MM.1S (cell line): Measurements from ENCODE around the gene CCDC88C.

Experiments used
- DNase-seq: peaks from one replicate; pipeline ENCODE4 v3.0.0-alpha.2; 2015
- H2AFZ ChIP-seq: fragments of 300-600 bp; sonication (generic); 2 replicates; pipeline ENCODE4 v1.6.0; 2016; ENCODE audit warnings: antibody characterized with exemption, low read length
- H3F3A ChIP-seq: fragments of 300-600 bp; sonication (generic); 2 replicates; pipeline ENCODE4 v1.6.1; 2016; ENCODE audit warnings: mild to moderate bottlenecking, antibody characterized with exemption, low read length, moderate library complexity, mixed read lengths; ENCODE audit not compliant: insufficient read depth
- H3K27ac ChIP-seq: fragments of 300-600 bp; sonication (generic); 2 replicates; pipeline ENCODE4 v1.5.1; 2016; ENCODE audit warnings: mild to moderate bottlenecking, low read length
- H3K27me3 ChIP-seq: fragments of 300-600 bp; sonication (generic); replicated peaks from 2 replicates; pipeline ENCODE4 v1.6.0; 2016; ENCODE audit warnings: low read length; ENCODE audit not compliant: insufficient read depth
- H3K36me3 ChIP-seq: fragments of 300-600 bp; sonication (generic); replicated peaks from 2 replicates; pipeline ENCODE4 v1.6.1; 2016; ENCODE audit warnings: mild to moderate bottlenecking, low read length, mixed read lengths; ENCODE audit not compliant: insufficient read depth
- H3K4me1 ChIP-seq: fragments of 300-600 bp; sonication (generic); 2 replicates; pipeline ENCODE4 v1.6.1; 2016; ENCODE audit warnings: low read length, mixed read lengths
- H3K4me2 ChIP-seq: fragments of 300-600 bp; sonication (generic); 2 replicates; pipeline ENCODE4 v1.6.0; 2016; ENCODE audit warnings: low read depth, low read length
- H3K4me3 ChIP-seq: fragments of 300-600 bp; sonication (generic); 2 replicates; pipeline ENCODE4 v1.5.1; 2016; ENCODE audit warnings: low read length, mixed read lengths
- H3K79me2 ChIP-seq: fragments of 300-600 bp; sonication (generic); 2 replicates; pipeline ENCODE4 v1.6.1; 2016; ENCODE audit warnings: mixed run types, low read length, mixed read lengths
- H3K9ac ChIP-seq: fragments of 300-600 bp; sonication (generic); 2 replicates; pipeline ENCODE4 v1.6.1; 2016; ENCODE audit warnings: low read length, mixed read lengths
- H3K9me2 ChIP-seq: fragments of 300-600 bp; sonication (generic); replicated peaks from 2 replicates; pipeline ENCODE4 v1.6.1; 2016; ENCODE audit warnings: mild to moderate bottlenecking, low read length, mixed read lengths; ENCODE audit not compliant: insufficient read depth
- H3K9me3 ChIP-seq: fragments of 300-600 bp; sonication (generic); replicated peaks from 2 replicates; pipeline ENCODE4 v1.6.1; 2016; ENCODE audit warnings: mild to moderate bottlenecking, low read length, mixed read lengths; ENCODE audit not compliant: insufficient read depth
- H4K20me1 ChIP-seq: fragments of 300-600 bp; sonication (generic); 2 replicates; pipeline ENCODE4 v1.6.1; 2016; ENCODE audit warnings: mild to moderate bottlenecking, low read length, moderate library complexity, mixed read lengths; ENCODE audit not compliant: insufficient read depth
- CTCF ChIP-seq: fragments of 300-600 bp; sonication (generic); IDR thresholded peaks from 2 replicates; pipeline ENCODE4 v1.5.1; 2016; ENCODE audit warnings: antibody characterized with exemption, low read length, mixed read lengths
- EZH2 ChIP-seq: fragments of 300-600 bp; sonication (generic); optimal IDR thresholded peaks from 2 replicates; pipeline ENCODE3; 2017; ENCODE audit warnings: low read depth, mild to moderate bottlenecking, antibody characterized with exemption, low read length, mixed read lengths
- EZH2phosphoT487 ChIP-seq: fragments of 300-600 bp; sonication (generic); IDR thresholded peaks from 2 replicates; pipeline ENCODE4 v1.6.1; 2018; ENCODE audit warnings: antibody characterized with exemption, low read length

The CCDC88C gene

GRCh38 chr14:91394105-91395081, 23.2 kb downstream of the CCDC88C start:
- H3K27ac ChIP-seq, result peak overlapping the region; percentile 94; the same call in 1 of the 2 replicates
- H3K9me3 ChIP-seq, result no peaks in the 10 kb centered on the region
- H3K9ac ChIP-seq, result peak overlapping the region; percentile 60; the same call in 1 of the 2 replicates
- peaks cover 88% of the 10 kb centered on the region for H3F3A ChIP-seq
- H3K36me3 ChIP-seq, result no peaks in the 10 kb centered on the region
- H3K4me2 ChIP-seq, result peak overlapping the region; percentile 90
- no peaks in the 10 kb centered on the region for H3K27me3 ChIP-seq
- no peak for DNase-seq
- H2AFZ ChIP-seq, result no peak overlapping the region
- H3K4me1 ChIP-seq, result peaks cover 70% of the 10 kb centered on the region
- 0 out of 2 replicates have a peak overlapping the region, but pooled peaks have one; percentile 44 for H3K4me3 ChIP-seq
- H4K20me1 ChIP-seq, result no peaks in the 10 kb centered on the region
- H3K9me2 ChIP-seq, result no peaks in the 10 kb centered on the region
- TF ChIP-seq EZH2 (no peak), EZH2phosphoT487 (no peak), CTCF (no peak)
- peaks cover 100% of the 10 kb centered on the region for H3K79me2 ChIP-seq

- peak overlapping the region; percentile 94 for H3K27ac ChIP-seq
- peak overlapping the region; percentile 60 for H3K9ac ChIP-seq
- peaks cover 71% of the 10 kb centered on the region for H3K4me1 ChIP-seq
- no peak for TF ChIP-seq CTCF
- no peak for TF ChIP-seq EZH2
- no peak for TF ChIP-seq EZH2phosphoT487
- H3K27me3 ChIP-seq, result no peaks in the 10 kb centered on the region
- H3K4me2 ChIP-seq, result peak overlapping the region; percentile 90
- H3F3A ChIP-seq, result peaks cover 84% of the 10 kb centered on the region
- H4K20me1 ChIP-seq, result no peaks in the 10 kb centered on the region
- H2AFZ ChIP-seq, result no peak overlapping the region
- H3K4me3 ChIP-seq, result peak overlapping the region; percentile 44
- H3K79me2 ChIP-seq, result peaks cover 100% of the 10 kb centered on the region
- H3K9me3 ChIP-seq, result no peaks in the 10 kb centered on the region
- no peaks in the 10 kb centered on the region for H3K9me2 ChIP-seq
- DNase-seq, result peak; percentile 48
- no peaks in the 10 kb centered on the region for H3K36me3 ChIP-seq
Measured at GRCh38 chr14:91392623-91393303, 24.9 kb downstream of the CCDC88C start.

DNA sequence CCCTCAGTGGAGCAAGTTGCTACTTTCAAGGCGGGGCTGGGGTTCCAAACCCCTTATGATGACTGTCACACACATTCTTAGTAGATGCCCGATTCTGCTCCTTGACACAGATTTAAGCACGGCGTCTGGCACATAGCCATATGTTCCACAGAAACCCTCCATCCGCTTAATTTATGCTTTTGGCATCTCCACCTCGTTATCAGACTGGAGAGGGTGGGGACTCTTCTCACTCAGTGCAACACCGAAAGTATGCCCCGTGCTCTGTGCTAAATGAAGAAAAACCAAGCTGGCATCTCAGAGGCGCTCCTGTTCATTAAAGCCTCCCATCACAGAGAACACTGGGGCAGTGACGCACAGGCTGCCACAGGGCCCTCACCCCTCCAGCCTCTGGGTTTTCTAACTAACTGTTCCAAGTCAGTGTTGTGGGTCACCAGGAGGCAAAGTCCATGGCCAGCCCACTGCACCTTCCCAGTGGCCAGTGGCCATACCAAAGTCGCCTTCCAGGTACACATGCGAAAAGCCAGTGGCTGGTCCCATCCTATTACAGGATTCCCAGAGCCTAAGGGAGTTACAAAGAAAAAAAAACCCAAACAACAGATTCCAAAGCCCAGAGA, 27.3 kb downstream of the CCDC88C start:
- no peak for TF ChIP-seq CTCF
- TF ChIP-seq EZH2phosphoT487, result no peak
- TF ChIP-seq EZH2, result no peak
- Histone ChIP-seq H3K79me2 (peaks cover 100% of the 10 kb centered on the region), H3K9ac (peak overlapping the region; percentile 60), H3K36me3 (no peaks in the 10 kb centered on the region), H4K20me1 (no peaks in the 10 kb centered on the region), H3K4me2 (peak overlapping the region; percentile 47), H3F3A (peaks cover 63% of the 10 kb centered on the region), H3K9me3 (no peaks in the 10 kb centered on the region), H3K9me2 (no peaks in the 10 kb centered on the region), H3K27me3 (no peaks in the 10 kb centered on the region), H3K4me1 (peaks cover 78% of the 10 kb centered on the region), H3K27ac (peak overlapping the region; percentile 94), H3K4me3 (no peak overlapping the region), H2AFZ (no peak overlapping the region)
- no peak for DNase-seq
